Esophagus muscularis mucosa (tissue), 3 donors: Measurements from ENCODE around the gene ATAD3B.

Experiments used
- CTCF ChIP-seq, 3 experiments: fragments of 200-600 bp in 2 of 3; fragments of 450-650 bp in 1 of 3; sonication (generic) in 2 of 3; IDR thresholded peaks; one replicate each; pipeline ENCODE4 v1.5.1; 2017 to 2019; ENCODE audit warnings: antibody characterized with exemption in 3 of 3, mild to moderate bottlenecking in 2 of 3, moderate library complexity in 1 of 3
- POLR2A ChIP-seq: fragments of 450-650 bp; IDR thresholded peaks from one replicate; pipeline ENCODE4 v1.6.1; 2017; ENCODE audit warnings: antibody characterized with exemption, moderate library complexity, mild to moderate bottlenecking, low read depth
- POLR2AphosphoS5 ChIP-seq, 2 donors: sonication (generic); formaldehyde crosslinking; IDR thresholded peaks; one replicate each; pipeline ENCODE4 v1.6.1; 2017; ENCODE audit warnings: antibody characterized with exemption in 2 of 2

GRCh38 chr1:1452882-1453281, 18.7 kb upstream of the ATAD3B start:
- TF ChIP-seq CTCF (IDR thresholded peaks at IDR 0.05): no peak
- no peak for TF ChIP-seq POLR2AphosphoS5 (IDR thresholded peaks at IDR 0.05)
- TF ChIP-seq POLR2A: no peak
